ENCODE results near the gene CNTNAP5. TPM values are rescaled to one million over a fixed set of nuclear protein-coding genes. Genes with fewer than 3 reads are reported as not detected.

CNTNAP5 gene
- total RNA-seq, 1 donor from 2014 or later: 5.0 TPM

DNA sequence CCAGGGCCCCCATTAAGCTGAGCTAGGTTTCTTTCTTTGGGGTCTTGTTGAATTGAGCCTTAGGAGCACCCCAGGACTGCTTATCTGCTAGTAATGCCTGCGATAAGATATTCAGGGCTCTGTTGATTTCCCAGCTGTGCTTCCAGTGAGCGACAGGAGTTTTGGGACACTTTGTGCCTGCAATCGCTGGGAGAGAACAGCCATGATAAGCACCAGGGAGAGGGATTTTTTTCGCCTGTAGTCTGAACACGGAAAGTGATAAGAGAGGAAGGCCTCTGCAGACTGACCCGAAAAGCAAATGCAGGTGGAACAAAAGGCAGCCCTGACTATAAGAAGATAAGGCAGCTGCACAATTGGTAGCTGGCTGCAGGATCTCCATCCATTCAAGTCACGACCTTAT lies 244.3 kb downstream of the CNTNAP5 start:
- TF ChIP-seq, protein P1, sequence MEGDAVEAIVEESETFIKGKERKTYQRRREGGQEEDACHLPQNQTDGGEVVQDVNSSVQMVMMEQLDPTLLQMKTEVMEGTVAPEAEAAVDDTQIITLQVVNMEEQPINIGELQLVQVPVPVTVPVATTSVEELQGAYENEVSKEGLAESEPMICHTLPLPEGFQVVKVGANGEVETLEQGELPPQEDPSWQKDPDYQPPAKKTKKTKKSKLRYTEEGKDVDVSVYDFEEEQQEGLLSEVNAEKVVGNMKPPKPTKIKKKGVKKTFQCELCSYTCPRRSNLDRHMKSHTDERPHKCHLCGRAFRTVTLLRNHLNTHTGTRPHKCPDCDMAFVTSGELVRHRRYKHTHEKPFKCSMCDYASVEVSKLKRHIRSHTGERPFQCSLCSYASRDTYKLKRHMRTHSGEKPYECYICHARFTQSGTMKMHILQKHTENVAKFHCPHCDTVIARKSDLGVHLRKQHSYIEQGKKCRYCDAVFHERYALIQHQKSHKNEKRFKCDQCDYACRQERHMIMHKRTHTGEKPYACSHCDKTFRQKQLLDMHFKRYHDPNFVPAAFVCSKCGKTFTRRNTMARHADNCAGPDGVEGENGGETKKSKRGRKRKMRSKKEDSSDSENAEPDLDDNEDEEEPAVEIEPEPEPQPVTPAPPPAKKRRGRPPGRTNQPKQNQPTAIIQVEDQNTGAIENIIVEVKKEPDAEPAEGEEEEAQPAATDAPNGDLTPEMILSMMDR (conservative IDR thresholded peaks at IDR 0.05): no peak
- H3K9me3 Mint-ChIP-seq: no peaks in the 10 kb centered on the region
- no peaks in the 10 kb centered on the region for H3K4me1 Mint-ChIP-seq (ENCODE audit: unreplicated experiment)
- H3K4me3 Mint-ChIP-seq: no peak overlapping the region
- no peaks in the 10 kb centered on the region for H3K36me3 Mint-ChIP-seq
- H3K27me3 Mint-ChIP-seq: no peaks in the 10 kb centered on the region
- no peak for DNase-seq (ENCODE audit: extremely low spot score, unreplicated experiment)
- no peak overlapping the region for H3K27ac Mint-ChIP-seq

DNA sequence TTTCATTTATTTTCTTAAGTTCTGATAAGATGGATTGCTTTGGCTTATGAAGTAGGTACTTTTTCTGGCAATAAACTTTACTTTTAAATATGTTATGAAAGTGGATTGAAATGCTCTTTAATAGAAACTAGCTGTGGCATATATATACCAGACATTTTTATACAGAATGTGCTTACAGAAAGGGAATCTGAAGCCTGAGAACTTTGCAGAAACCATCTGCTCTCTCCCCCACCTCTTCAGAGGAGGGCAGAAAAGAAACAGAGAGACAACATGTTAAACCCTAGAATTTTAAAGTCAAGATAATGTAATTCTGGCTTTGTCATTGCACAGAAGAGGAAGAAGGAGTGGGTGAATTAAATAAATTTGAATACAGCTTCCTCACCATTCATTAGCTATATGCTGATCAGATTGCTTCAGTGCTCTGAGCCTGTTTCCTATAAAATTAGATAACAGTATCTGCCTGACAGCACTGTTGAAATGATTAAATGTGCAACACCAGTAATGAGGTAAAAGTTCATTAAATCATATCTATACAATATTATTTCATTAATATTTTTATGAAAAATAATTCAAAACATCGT lies 247.3 kb downstream of the CNTNAP5 start:
- no peak for DNase-seq (ENCODE audit: extremely low spot score, unreplicated experiment)
- H3K27me3 Mint-ChIP-seq: no peaks in the 10 kb centered on the region
- TF ChIP-seq, protein P1 (conservative IDR thresholded peaks at IDR 0.05): no peak
- no peaks in the 10 kb centered on the region for H3K9me3 Mint-ChIP-seq
- no peaks in the 10 kb centered on the region for H3K4me1 Mint-ChIP-seq (ENCODE audit: unreplicated experiment)
- no peak overlapping the region for H3K4me3 Mint-ChIP-seq
- no peak overlapping the region for H3K27ac Mint-ChIP-seq
- no peaks in the 10 kb centered on the region for H3K36me3 Mint-ChIP-seq

DNA sequence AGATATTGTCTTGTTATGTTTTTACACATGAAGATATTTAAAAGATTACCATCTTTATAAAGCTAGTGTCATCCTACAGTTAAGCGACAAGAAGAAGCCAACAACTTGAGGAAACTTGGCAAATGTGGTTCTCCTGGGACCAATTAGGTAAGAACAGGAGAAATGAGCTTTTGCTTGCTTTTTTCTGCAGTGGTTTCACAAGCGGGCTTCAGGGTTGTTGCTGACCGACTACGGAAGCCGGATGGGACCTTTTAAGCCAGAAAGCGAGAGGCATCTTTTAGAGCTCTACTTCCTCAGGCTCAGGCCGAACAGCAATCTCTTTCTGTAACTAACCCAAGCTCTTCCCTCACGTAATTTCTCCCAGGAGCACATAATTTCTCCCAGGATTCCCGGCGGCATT lies 256.5 kb downstream of the CNTNAP5 start:
- Mint-ChIP-seq H3K4me3 (no peak overlapping the region), H3K27me3 (no peaks in the 10 kb centered on the region), H3K4me1 (ENCODE audit: unreplicated experiment) (peaks cover 5% of the 10 kb centered on the region), H3K27ac (no peak overlapping the region), H3K9me3 (peaks cover 5% of the 10 kb centered on the region), H3K36me3 (no peaks in the 10 kb centered on the region)
- TF ChIP-seq, protein P1 (conservative IDR thresholded peaks at IDR 0.05): no peak
- DNase-seq (ENCODE audit: extremely low spot score, unreplicated experiment): no peak

DNA sequence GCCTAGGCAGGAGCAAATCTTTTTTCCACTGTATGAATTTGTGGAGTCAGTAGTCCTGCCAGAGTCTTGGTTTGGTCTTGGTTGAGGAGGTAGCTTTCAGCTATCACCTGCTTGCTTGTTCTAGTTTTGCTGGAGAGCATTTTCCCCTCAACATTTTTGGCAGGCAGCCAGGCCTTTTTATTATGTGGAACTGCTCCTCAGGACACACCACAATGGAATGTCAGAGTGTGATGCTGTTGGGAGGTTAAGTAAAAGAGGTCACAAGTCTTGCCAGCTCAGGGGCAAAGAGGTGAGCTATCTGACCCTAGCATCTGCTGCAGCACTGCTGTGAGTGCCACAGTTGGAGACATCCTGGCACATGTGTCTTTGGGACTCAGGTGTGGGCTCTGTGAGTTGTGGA lies 258.0 kb downstream of the CNTNAP5 start:
- H3K4me1 Mint-ChIP-seq (ENCODE audit: unreplicated experiment): peaks cover 5% of the 10 kb centered on the region
- no peaks in the 10 kb centered on the region for H3K27me3 Mint-ChIP-seq
- DNase-seq (ENCODE audit: extremely low spot score, unreplicated experiment): no peak
- H3K27ac Mint-ChIP-seq: no peak overlapping the region
- no peaks in the 10 kb centered on the region for H3K36me3 Mint-ChIP-seq
- TF ChIP-seq, protein P1 (conservative IDR thresholded peaks at IDR 0.05): no peak
- peaks cover 5% of the 10 kb centered on the region for H3K9me3 Mint-ChIP-seq
- no peak overlapping the region for H3K4me3 Mint-ChIP-seq

DNA sequence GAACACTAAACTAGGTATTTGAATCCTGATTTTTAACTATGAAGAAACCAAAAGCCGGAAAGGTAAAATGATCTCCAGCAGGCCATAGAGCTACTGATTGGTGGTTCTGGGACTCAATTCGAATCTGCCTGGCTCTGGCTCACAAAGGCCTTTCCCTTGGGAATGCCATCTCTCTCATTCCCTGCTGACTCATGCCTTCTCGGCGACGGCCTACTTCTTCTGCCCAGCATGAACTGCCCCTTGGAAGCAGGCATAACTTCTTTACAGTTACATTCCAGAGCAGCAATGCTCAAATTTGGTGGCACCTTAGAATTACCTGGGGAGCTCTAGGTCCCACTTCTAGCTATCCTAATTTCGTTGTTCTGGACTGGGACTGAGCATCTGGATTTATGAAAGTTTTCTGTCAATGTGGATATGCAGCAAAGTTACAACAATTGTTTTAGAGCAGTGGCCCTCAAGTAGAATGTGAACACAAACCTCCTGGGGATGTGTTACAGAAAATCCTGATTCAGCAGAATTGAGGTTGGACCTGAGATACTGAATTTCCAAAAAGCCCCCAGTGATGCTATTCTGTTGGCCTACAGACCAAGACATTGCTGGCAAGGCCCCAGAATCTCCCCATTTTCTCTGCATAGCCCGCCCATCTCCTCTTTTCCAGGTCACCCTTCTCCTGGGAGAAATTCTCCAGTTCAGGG lies 261.1 kb downstream of the CNTNAP5 start:
- no peak for DNase-seq (ENCODE audit: extremely low spot score, unreplicated experiment)
- peaks cover 5% of the 10 kb centered on the region for H3K9me3 Mint-ChIP-seq

More for the DNA sequence above, 261.1 kb downstream of the CNTNAP5 start:
- H3K27me3 Mint-ChIP-seq: no peaks in the 10 kb centered on the region
- H3K4me1 Mint-ChIP-seq (ENCODE audit: unreplicated experiment): peaks cover 5% of the 10 kb centered on the region
- no peak overlapping the region for H3K4me3 Mint-ChIP-seq
- TF ChIP-seq, protein P1 (conservative IDR thresholded peaks at IDR 0.05): no peak
- H3K27ac Mint-ChIP-seq: no peak overlapping the region
- H3K36me3 Mint-ChIP-seq: no peaks in the 10 kb centered on the region

Data from type B pancreatic cell (in vitro differentiated cells).